ENCODE results near the gene BRWD1. TPM values are rescaled to one million over a fixed set of nuclear protein-coding genes. Genes with fewer than 3 reads are reported as not detected.
"Not testable (repeated sequence)": the region's sequence is repeated elsewhere in the genome, so short reads cannot be mapped to it uniquely, and the experiment has no call there.

Gene BRWD1
- polyA plus RNA-seq, 2 of the 4 experiments (the other 2 are of a cell fraction), result 6.9 to 22.2 TPM

DNA sequence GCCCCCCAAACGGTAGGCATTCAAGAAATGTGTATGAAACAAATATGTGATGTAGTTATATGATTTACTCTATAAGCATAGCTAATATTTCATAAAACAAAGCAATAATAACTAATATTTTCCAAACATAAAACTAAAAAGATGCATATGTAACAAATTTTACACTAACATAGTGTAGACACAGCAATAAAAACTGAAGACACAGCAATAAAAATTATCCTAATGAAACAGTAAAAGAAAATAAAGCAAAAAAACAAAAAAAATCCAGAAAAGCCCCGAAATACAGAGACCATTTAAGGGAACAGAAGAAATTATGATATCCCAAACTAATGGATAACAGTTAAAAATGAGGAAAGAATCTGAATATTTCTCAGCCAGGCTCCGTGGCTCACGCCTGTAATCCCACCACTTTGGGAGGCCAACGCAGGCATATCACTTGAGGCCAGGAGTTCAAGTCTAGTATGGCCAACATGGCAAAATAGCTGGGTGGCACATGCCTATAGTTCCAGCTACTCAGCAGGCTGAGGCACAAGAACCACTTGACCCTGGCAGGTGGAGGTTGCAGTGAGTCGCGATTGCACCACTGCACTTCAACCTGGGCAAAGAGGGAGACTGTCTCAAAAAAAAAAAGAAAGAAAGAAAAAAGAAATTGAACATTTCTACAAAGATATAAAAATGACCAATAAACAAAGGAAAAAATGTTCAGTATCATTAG, 92.0 kb downstream of the BRWD1 start:
- no peak overlapping the region for H3K27ac ChIP-seq
- no peaks in the 10 kb centered on the region for H3K4me1 ChIP-seq
- H3K4me2 ChIP-seq, result no peak overlapping the region
- CTCF ChIA-PET, result no interaction called here
- TF ChIP-seq HOXA7 (CRISPR knock-in tag; IDR thresholded peaks at IDR 0.05), result no peak
- TF ChIP-seq ZNF302 (CRISPR knock-in tag; IDR thresholded peaks at IDR 0.05), result no peak
- ATAC-seq (no peak), FAIRE-seq (no peak), DNase-seq (ENCODE audit: low read depth in 1 of 2, low spot score in 1 of 2) (no peak)
- no peaks in the 10 kb centered on the region for H3K9me3 ChIP-seq
- POLR2A ChIA-PET, result no interaction called here
- H3K4me3 ChIP-seq, result no peak overlapping the region
- WGBS (ENCODE audit: missing lambda C conversion rate), result 90% methylated on average over 7 of the region's 7 CpGs

- DNase-seq (ENCODE audit: low read depth in 1 of 2, low spot score in 1 of 2); H3K9me3 ChIP-seq; FAIRE-seq; H3K4me1 ChIP-seq; ATAC-seq; H3K4me3 ChIP-seq; H3K27ac ChIP-seq; H3K4me2 ChIP-seq; POLR2A ChIA-PET; CTCF ChIA-PET: not testable (repeated sequence)
- 100% methylated on average over 2 of the region's 2 CpGs for WGBS (ENCODE audit: missing lambda C conversion rate)
Observed at GRCh38 chr21:39220875-39221274, 92.6 kb downstream of the BRWD1 start.

DNA sequence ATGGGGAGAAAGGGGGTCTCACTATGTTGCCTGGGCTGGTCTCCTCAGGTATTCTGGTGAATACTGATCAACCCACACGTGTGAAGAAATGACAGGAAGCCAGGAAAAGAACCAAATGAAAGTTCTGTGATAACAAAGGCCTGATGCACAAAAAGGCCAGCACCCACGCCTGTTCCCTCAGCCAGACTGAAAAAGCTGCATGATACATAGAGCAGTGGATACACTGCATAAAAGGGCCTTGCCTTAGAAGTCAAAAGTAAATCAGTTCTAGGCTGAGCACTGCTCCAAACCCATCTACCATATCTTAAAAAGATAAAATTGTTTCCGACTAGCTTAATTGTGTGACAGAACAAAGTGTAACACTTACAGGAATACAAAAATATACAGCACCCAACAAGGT, 93.3 kb downstream of the BRWD1 start:
- no peak overlapping the region for H3K27ac ChIP-seq
- no peaks in the 10 kb centered on the region for H3K4me1 ChIP-seq
- WGBS (ENCODE audit: missing lambda C conversion rate), result 71% methylated on average over 3 of the region's 3 CpGs
- FAIRE-seq, result no peak
- H3K9me3 ChIP-seq, result no peaks in the 10 kb centered on the region
- ChIA-PET CTCF (no interaction called here), POLR2A (no interaction called here)
- no peak for TF ChIP-seq ZFP36 (IDR thresholded peaks at IDR 0.05; ENCODE audit: borderline replicate concordance, partially characterized antibody)
- TF ChIP-seq, protein P1, sequence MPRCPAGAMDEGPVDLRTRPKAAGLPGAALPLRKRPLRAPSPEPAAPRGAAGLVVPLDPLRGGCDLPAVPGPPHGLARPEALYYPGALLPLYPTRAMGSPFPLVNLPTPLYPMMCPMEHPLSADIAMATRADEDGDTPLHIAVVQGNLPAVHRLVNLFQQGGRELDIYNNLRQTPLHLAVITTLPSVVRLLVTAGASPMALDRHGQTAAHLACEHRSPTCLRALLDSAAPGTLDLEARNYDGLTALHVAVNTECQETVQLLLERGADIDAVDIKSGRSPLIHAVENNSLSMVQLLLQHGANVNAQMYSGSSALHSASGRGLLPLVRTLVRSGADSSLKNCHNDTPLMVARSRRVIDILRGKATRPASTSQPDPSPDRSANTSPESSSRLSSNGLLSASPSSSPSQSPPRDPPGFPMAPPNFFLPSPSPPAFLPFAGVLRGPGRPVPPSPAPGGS (IDR thresholded peaks at IDR 0.05), result no peak
- TF ChIP-seq NR3C1 (IDR thresholded peaks at IDR 0.05), result no peak
- TF ChIP-seq HOXA7 (CRISPR knock-in tag; IDR thresholded peaks at IDR 0.05), result no peak
- no peak for TF ChIP-seq BHLHE40 (IDR thresholded peaks at IDR 0.05; ENCODE audit: low read depth, low read length)
- TF ChIP-seq GATA3 (IDR thresholded peaks at IDR 0.05; ENCODE audit: borderline replicate concordance), result no peak
- no peak for TF ChIP-seq SREBF2 (IDR thresholded peaks at IDR 0.05)
- TF ChIP-seq CBX2 (IDR thresholded peaks at IDR 0.05; ENCODE audit: borderline replicate concordance, low read depth), result no peak
- TF ChIP-seq HOXB13 (CRISPR knock-in tag; IDR thresholded peaks at IDR 0.05; ENCODE audit: low read depth), result no peak
- TF ChIP-seq, protein P2, sequence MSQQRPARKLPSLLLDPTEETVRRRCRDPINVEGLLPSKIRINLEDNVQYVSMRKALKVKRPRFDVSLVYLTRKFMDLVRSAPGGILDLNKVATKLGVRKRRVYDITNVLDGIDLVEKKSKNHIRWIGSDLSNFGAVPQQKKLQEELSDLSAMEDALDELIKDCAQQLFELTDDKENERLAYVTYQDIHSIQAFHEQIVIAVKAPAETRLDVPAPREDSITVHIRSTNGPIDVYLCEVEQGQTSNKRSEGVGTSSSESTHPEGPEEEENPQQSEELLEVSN (IDR thresholded peaks at IDR 0.05; ENCODE audit: borderline replicate concordance, low read depth), result no peak
- TF ChIP-seq FOSB (CRISPR knock-in tag; IDR thresholded peaks at IDR 0.05), result no peak
- TF ChIP-seq HOXB5 (CRISPR knock-in tag; IDR thresholded peaks at IDR 0.05), result no peak
- no peak for TF ChIP-seq KDM1A (IDR thresholded peaks at IDR 0.05; ENCODE audit: low read depth)
- TF ChIP-seq RFX5 (IDR thresholded peaks at IDR 0.05), result no peak
- no peak for TF ChIP-seq MAZ (IDR thresholded peaks at IDR 0.05; ENCODE audit: borderline replicate concordance, low read depth, low read length)
- TF ChIP-seq SMC3 (IDR thresholded peaks at IDR 0.05), result no peak
- TF ChIP-seq CEBPB (IDR thresholded peaks at IDR 0.05), result no peak
- DNase-seq (ENCODE audit: low read depth in 1 of 2, low spot score in 1 of 2), result no peak
- no peak for ATAC-seq
- H3K4me3 ChIP-seq, result no peak overlapping the region
- H3K4me2 ChIP-seq, result no peak overlapping the region

GRCh38 chr21:39218082-39218409, 95.4 kb downstream of the BRWD1 start:
- ChIA-PET CTCF (interaction anchor here (1.5 kb wide), 1 partner anchor 10 kb away, joined by 3 read pairs; no protein-coding TSS in a partner anchor), POLR2A (interaction anchor here (1.8 kb wide), 1 partner anchor 34 kb away, joined by 5 read pairs; no protein-coding TSS in a partner anchor)
- H3K4me3 ChIP-seq, result no peak overlapping the region
- no peak for FAIRE-seq
- no peak for ATAC-seq
- H3K4me1 ChIP-seq, result no peaks in the 10 kb centered on the region
- no peak for DNase-seq (ENCODE audit: low read depth in 1 of 2, low spot score in 1 of 2)
- no peaks in the 10 kb centered on the region for H3K9me3 ChIP-seq
- no peak overlapping the region for H3K27ac ChIP-seq
- H3K4me2 ChIP-seq, result no peak overlapping the region
- 96% methylated on average over 4 of the region's 4 CpGs for WGBS (ENCODE audit: missing lambda C conversion rate)
- TF ChIP-seq, protein P3, sequence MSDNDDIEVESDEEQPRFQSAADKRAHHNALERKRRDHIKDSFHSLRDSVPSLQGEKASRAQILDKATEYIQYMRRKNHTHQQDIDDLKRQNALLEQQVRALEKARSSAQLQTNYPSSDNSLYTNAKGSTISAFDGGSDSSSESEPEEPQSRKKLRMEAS (IDR thresholded peaks at IDR 0.05), result no peak
- TF ChIP-seq PHF8 (IDR thresholded peaks at IDR 0.05; ENCODE audit: borderline replicate concordance, low read depth), result no peak
- TF ChIP-seq, protein P1 (IDR thresholded peaks at IDR 0.05), result no peak
- TF ChIP-seq, protein P4, sequence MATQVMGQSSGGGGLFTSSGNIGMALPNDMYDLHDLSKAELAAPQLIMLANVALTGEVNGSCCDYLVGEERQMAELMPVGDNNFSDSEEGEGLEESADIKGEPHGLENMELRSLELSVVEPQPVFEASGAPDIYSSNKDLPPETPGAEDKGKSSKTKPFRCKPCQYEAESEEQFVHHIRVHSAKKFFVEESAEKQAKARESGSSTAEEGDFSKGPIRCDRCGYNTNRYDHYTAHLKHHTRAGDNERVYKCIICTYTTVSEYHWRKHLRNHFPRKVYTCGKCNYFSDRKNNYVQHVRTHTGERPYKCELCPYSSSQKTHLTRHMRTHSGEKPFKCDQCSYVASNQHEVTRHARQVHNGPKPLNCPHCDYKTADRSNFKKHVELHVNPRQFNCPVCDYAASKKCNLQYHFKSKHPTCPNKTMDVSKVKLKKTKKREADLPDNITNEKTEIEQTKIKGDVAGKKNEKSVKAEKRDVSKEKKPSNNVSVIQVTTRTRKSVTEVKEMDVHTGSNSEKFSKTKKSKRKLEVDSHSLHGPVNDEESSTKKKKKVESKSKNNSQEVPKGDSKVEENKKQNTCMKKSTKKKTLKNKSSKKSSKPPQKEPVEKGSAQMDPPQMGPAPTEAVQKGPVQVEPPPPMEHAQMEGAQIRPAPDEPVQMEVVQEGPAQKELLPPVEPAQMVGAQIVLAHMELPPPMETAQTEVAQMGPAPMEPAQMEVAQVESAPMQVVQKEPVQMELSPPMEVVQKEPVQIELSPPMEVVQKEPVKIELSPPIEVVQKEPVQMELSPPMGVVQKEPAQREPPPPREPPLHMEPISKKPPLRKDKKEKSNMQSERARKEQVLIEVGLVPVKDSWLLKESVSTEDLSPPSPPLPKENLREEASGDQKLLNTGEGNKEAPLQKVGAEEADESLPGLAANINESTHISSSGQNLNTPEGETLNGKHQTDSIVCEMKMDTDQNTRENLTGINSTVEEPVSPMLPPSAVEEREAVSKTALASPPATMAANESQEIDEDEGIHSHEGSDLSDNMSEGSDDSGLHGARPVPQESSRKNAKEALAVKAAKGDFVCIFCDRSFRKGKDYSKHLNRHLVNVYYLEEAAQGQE (IDR thresholded peaks at IDR 0.05), result no peak
- no peak for TF ChIP-seq SREBF2 (IDR thresholded peaks at IDR 0.05)
- no peak for TF ChIP-seq JUN (IDR thresholded peaks at IDR 0.05)
- TF ChIP-seq, protein P5, sequence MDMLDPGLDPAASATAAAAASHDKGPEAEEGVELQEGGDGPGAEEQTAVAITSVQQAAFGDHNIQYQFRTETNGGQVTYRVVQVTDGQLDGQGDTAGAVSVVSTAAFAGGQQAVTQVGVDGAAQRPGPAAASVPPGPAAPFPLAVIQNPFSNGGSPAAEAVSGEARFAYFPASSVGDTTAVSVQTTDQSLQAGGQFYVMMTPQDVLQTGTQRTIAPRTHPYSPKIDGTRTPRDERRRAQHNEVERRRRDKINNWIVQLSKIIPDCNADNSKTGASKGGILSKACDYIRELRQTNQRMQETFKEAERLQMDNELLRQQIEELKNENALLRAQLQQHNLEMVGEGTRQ (IDR thresholded peaks at IDR 0.05), result no peak

All from A549 (cell line).